GM12878 (cell line): ENCODE results near the gene FCGBP. TPM values are rescaled to one million over a fixed set of nuclear protein-coding genes. Genes with fewer than 3 reads are reported as not detected.

ENCODE experiments used
- ASH2L ChIP-seq: fragments of 300-600, 200-600 bp; sonication (generic); IDR thresholded peaks from 2 replicates; pipeline ENCODE4 v1.6.1; 2017; ENCODE audit warnings: low read depth, mild to moderate bottlenecking, borderline replicate concordance
- ATF7 ChIP-seq: fragments of 450-650 bp; IDR thresholded peaks from 2 replicates; pipeline ENCODE4 v1.6.1; 2016; ENCODE audit warnings: low read depth, mild to moderate bottlenecking
- BMI1 ChIP-seq: fragments of 450-650 bp; IDR thresholded peaks from 2 replicates; pipeline ENCODE4 v1.6.1; 2016; ENCODE audit warnings: mild to moderate bottlenecking, moderate library complexity, borderline replicate concordance
- CREM ChIP-seq: IDR thresholded peaks from 2 replicates; pipeline ENCODE4 v1.6.1; 2014; ENCODE audit warnings: antibody characterized with exemption, low read depth
- DPF2 ChIP-seq: fragments of 450-650 bp; IDR thresholded peaks from 2 replicates; pipeline ENCODE4 v1.6.1; 2017; ENCODE audit warnings: mild to moderate bottlenecking
- ETV6 ChIP-seq, 2 experiments: fragments of 450-650 bp in 1 of 2; IDR thresholded peaks in 1 of 2; conservative IDR thresholded peaks in 1 of 2; 2 replicates each; pipeline ENCODE4 v1.6.1; 2014; ENCODE audit warnings: antibody characterized with exemption in 1 of 2, borderline replicate concordance in 1 of 2, low read depth in 1 of 2, mild to moderate bottlenecking in 1 of 2, moderate library complexity in 1 of 2
- IKZF1 ChIP-seq: fragments of 450-650 bp; conservative IDR thresholded peaks from 2 replicates; pipeline ENCODE4 v1.6.1; 2017; ENCODE audit warnings: antibody characterized with exemption, mild to moderate bottlenecking
- NKRF ChIP-seq: fragments of 450-650 bp; conservative IDR thresholded peaks from 2 replicates; pipeline ENCODE4 v1.6.1; 2017; ENCODE audit warnings: mild to moderate bottlenecking, moderate library complexity
- NR2F1 ChIP-seq: fragments of 450-650 bp; conservative IDR thresholded peaks from 2 replicates; pipeline ENCODE4 v1.6.1; 2017; ENCODE audit warnings: mild to moderate bottlenecking
- PAX5 ChIP-seq: IDR thresholded peaks from 2 replicates; pipeline ENCODE4 v1.6.1; 2011; ENCODE audit warnings: low read depth, low read length, borderline replicate concordance
- PKNOX1 ChIP-seq: fragments of 450-650 bp; IDR thresholded peaks from 2 replicates; pipeline ENCODE4 v1.6.1; 2016; ENCODE audit warnings: mild to moderate bottlenecking
- POLR2AphosphoS2 ChIP-seq: IDR thresholded peaks from 2 replicates; pipeline ENCODE4 v1.6.1; 2011; ENCODE audit warnings: low read depth, mild to moderate bottlenecking, low read length, improper control_type of control experiment, moderate library complexity
- POLR2AphosphoS5 ChIP-seq: IDR thresholded peaks from 2 replicates; pipeline ENCODE4 v1.6.1; 2011; ENCODE audit warnings: mild to moderate bottlenecking, low read length, inconsistent platforms
- RB1 ChIP-seq: fragments of 450-650 bp; formaldehyde crosslinking; IDR thresholded peaks from 2 replicates; pipeline ENCODE4 v1.6.1; 2017; ENCODE audit warnings: mild to moderate bottlenecking, borderline replicate concordance
- SIN3A ChIP-seq: IDR thresholded peaks from 2 replicates; pipeline ENCODE4 v1.6.1; 2012; ENCODE audit warnings: low read depth, low read length, improper control_type of control experiment
- SIX5 ChIP-seq: IDR thresholded peaks from 2 replicates; pipeline ENCODE4 v1.6.1; 2011; ENCODE audit warnings: mild to moderate bottlenecking, low read depth, low read length, moderate library complexity; ENCODE audit not compliant: severe bottlenecking
- SKIL ChIP-seq: fragments of 450-650 bp; IDR thresholded peaks from 2 replicates; pipeline ENCODE4 v1.6.1; 2017; ENCODE audit warnings: mild to moderate bottlenecking, low read depth, inconsistent platforms; ENCODE audit not compliant: poor library complexity, severe bottlenecking
- SP1 ChIP-seq: IDR thresholded peaks from one replicate; pipeline ENCODE4 v1.6.1; 2011; ENCODE audit warnings: low read depth, low read length
- SRF ChIP-seq, 2 experiments: IDR thresholded peaks; 2 replicates each; pipeline ENCODE4 v1.6.1; 2011; ENCODE audit warnings: low read depth in 2 of 2, low read length in 2 of 2, mild to moderate bottlenecking in 1 of 2, moderate library complexity in 1 of 2
- TARDBP ChIP-seq: IDR thresholded peaks from 2 replicates; pipeline ENCODE4 v1.6.1; 2016; ENCODE audit warnings: borderline replicate concordance
- TCF12 ChIP-seq: IDR thresholded peaks from 2 replicates; pipeline ENCODE4 v1.6.1; 2011; ENCODE audit warnings: low read depth, mild to moderate bottlenecking, low read length
- YY1 ChIP-seq: IDR thresholded peaks from 2 replicates; pipeline ENCODE4 v1.6.1; 2011; ENCODE audit warnings: low read depth, mild to moderate bottlenecking, low read length
- ZNF207 ChIP-seq: fragments of 450-650 bp; IDR thresholded peaks from 2 replicates; pipeline ENCODE4 v1.6.1; 2014; ENCODE audit warnings: antibody characterized with exemption, mild to moderate bottlenecking, borderline replicate concordance
- ZNF274 ChIP-seq: IDR thresholded peaks from one replicate; pipeline ENCODE4 v1.8.0; 2011; ENCODE audit not compliant: insufficient read length, insufficient read depth
- polyA plus RNA-seq, 11 experiments: library from polyadenylated mRNA; depleted of rRNA in 4 of 11; unstranded in 6 of 11; stranded (reverse) in 5 of 11; fragments of >200 nt; fragmentation: Nextera tagmentation in 4 of 11; fragmentation: Illumina TruSeq in 1 of 11; extraction: Ambion mirVana in 4 of 11; extraction: Trizol in 1 of 11; gene quantifications; 1 replicate in 1 of 11; 2 replicates in 10 of 11; pipeline versions ENCODE4 v1.2.1 to v1.2.3, GENCODE V29; 2011 to 2016; ENCODE audit warnings: inconsistent platforms in 2 of 11, missing spikeins in 2 of 11, low read depth in 1 of 11
- total RNA-seq, 4 experiments: library from RNA; depleted of rRNA in 3 of 4; stranded (reverse); fragments of >200 nt in 3 of 4; fragmentation: Illumina TruSeq in 1 of 4; extraction: Trizol in 1 of 4; gene quantifications; 2 replicates each; pipeline versions ENCODE4 v1.2.1 to v1.2.3, GENCODE V29; 2013 to 2021

The FCGBP gene
- total and polyA plus RNA-seq, 10 of the 15 experiments (the other 5 are each of a cell fraction or from before 2014, with no cell fraction given): 0.02 to 3.2 (median 0.37) TPM; not detected in 2

DNA sequence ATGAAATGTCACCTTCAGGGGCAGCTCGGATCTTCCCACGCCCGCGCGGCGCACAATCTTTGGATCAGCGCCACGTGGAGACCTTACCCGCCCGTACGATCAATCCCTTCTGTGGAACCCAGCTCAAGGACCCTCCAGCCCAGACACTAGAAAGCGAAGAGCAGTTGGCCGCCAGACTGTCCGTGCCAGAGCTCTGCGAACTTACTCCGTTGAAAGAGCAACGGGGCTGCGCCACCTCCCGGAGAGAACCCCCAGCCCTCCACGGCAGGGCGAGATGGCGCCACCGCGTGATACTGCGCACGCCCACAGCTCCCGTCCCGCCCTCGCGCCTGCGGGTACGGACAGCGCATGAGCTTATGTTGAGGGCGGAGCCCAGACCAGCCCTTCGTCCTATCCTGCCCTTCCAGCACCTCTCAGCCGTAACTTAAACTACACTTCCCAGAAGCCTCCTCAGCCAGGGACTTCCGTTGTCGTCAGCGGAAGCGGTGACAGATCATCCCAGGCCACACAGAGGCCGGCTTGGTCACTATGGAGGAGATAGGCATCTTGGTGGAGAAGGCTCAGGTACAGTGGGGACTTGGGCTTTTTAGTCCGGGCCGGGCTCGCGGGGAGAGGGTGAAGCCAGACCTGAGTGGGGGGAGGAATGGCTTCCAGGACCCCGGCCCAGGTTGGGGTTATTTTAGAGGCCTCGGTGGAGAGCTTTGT, 36.4 kb upstream of the FCGBP start, which contains the start of gene PSMC4 (continued):
- peak; percentile 69 for TF ChIP-seq SKIL
- TF ChIP-seq ZNF207: peak; percentile 83; the same call in 1 of the 2 replicates
- TF ChIP-seq TCF12: peak; percentile 46; the same call in 1 of the 2 replicates
- TF ChIP-seq BMI1: no peak
- TF ChIP-seq PKNOX1: peak; percentile 71
- TF ChIP-seq POLR2AphosphoS2: peak; percentile 88; the same call in 1 of the 2 replicates
- TF ChIP-seq SP1: peak; percentile 77
- TF ChIP-seq NR2F1: 0 out of 2 replicates have a peak, but pooled peaks have one; percentile 19
- TF ChIP-seq SIN3A: peak; percentile 65
- peak; percentile 54; the same call in 1 of the 2 replicates for TF ChIP-seq NKRF
- peak; percentile 69; the same call in 1 of the 2 replicates for TF ChIP-seq RB1
- TF ChIP-seq SRF (IDR thresholded peaks at IDR 0.05; ENCODE audit: low read depth in 2 of 2, low read length in 2 of 2): 0 out of 4 replicates have a peak, but pooled peaks of 1 of the 2 experiments have one; percentile 27
- 0 out of 2 replicates have a peak, but pooled peaks have one; percentile 31 for TF ChIP-seq PAX5
- TF ChIP-seq POLR2AphosphoS5: peak; percentile 88
- TF ChIP-seq ZNF274: no peak
- TF ChIP-seq ATF7: peak; percentile 49; the same call in 1 of the 2 replicates
- no peak for TF ChIP-seq TARDBP
- TF ChIP-seq ETV6 (conservative IDR thresholded peaks at IDR 0.05 in 1 of 2, IDR thresholded peaks at IDR 0.05 in 1 of 2; ENCODE audit: borderline replicate concordance in 1 of 2, low read depth in 1 of 2): no peak
- no peak for TF ChIP-seq DPF2
- peak; percentile 92 for TF ChIP-seq IKZF1
- TF ChIP-seq YY1: peak; percentile 89
- TF ChIP-seq CREM: peak; percentile 97
- TF ChIP-seq SIX5: peak; percentile 96
- no peak for TF ChIP-seq ASH2L
